HG03175 (cell line): Measurements from ENCODE around the gene KLHL29.

Experiments used
- ATAC-seq: cut with Tn5 transposase; IDR thresholded peaks from one replicate; pipeline ENCODE4 v1.9.1; 2021; ENCODE audit warnings: mild to moderate bottlenecking, moderate library complexity; ENCODE audit not compliant: unreplicated experiment

Gene KLHL29

DNA sequence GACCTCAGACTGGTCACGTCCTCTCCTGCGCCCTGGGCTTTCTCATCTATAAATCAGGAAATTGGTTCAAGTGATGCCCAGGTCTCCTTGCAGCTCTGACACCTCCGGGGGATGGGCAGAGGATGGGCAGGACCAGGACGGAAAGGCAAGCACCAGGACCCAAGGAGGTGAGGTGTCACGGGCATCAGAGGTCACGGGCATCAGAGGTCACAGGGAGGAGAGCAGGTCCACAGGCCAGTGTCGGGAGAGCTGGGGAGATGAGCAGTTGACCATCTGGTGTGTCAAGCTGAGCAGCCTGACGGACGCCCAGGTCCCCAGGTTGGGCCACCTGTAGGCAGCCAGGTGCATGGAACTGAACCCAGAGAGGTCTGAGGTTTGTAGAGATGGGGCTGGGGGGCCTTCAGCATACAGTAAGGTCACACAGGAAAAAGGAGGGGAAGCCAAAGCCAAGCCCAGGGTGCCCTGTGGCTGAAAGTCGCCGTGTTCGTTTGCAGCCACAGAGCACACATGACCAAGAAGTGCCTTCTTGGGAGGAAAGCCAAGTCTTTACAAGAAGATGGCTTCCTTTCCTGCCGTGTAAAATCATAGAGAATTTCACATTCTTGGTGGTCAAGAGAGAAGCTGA is 301.5 kb downstream of the KLHL29 start:
- ATAC-seq = no peak

DNA sequence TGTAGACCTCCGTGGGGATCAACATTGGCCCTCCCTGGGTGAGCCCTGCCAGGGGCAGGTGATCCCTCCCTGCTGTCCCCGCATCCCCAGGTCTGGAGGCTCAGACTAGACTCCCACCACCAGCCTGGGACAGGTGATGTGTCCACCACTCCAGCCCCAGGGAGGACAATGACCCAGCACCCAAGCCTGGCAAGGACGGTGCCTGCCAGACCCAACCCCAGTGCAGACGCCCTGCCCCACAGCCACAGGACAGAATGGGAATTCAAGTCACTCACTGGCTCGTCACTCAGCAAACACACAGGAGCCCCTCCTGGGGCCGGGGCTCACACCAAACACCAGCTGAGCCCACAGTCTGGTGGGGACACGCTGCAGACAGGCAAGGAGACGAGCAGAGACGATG is 302.2 kb downstream of the KLHL29 start:
- ATAC-seq = no peak

DNA sequence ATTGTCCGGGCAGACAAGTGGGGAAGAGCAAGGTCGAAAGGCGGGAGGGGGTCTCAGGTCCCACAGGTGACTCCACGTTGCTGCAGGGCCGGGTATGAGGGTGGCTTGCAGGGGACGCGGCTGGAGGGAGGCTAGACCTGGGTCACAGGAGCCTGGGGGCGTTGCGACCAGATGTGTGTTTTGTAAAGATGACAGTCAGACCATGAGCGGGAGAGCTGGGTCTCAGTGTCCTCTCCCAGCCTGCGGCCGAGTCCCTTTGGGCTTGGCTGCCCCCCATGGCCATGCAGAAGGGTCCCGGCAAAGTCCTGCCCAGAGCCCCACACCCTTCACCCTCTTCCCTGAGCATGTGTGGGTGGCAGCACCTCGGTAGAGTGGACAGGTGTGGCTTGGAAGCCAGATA is 302.7 kb downstream of the KLHL29 start:
- no peak for ATAC-seq

DNA sequence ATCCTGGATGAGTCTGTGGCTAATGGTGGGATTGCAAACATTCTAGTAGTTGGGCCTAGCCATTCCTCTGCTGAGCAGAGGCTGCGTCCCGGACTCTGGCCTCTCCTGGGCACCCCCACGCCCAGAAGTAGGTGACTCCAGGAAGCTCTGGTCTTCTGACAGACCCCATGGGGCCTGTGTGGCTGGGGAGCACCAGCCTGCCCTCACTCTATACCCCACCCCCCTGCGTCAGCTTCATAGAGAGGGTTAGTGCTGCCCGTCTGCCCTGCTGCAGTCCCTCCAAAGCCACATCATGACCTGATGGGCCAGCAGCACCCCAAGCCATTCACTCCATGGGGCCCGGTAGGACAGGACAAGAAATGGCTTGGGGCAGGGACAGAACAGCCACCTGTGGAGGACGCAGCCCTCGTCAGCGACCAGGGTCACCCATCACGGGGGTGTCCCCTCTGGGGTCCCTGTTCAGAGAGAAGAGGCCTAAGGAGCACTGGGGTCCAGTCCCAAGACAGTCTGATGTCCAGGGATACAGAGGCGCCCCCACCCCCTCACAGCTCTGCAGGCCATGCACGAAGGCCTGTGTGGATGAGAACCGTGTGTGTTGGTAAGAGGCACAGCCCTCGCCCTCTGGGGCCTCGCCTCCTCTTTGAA is 303.6 kb downstream of the KLHL29 start:
- no peak for ATAC-seq

DNA sequence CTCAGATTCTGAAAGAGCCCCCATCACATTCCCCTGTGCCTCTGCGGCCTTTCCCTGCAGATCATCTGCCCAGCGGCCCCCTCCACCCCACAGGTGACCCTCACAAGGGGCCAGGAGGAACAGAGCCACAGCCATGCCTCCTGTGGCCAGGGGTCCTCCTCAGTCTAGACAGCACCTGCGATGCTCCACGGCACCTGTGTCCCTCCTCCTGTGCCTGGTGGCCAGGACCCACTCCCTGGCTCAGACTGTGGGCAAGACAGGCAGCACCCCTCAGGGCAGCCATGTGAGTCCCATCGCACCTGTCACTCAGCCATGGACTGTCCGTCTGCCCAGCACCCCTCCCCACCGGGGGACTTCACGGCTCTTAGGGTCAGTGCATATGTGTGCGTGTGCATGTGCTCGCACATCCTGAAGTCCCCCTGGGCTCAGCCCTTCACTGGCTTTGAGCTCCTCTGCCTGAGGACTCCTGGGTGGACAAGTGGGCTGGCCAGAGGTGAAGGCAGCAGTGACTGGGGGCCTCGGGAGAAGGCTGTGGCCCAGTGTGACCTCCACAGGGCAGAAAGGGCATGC is 304.2 kb downstream of the KLHL29 start:
- ATAC-seq = no peak

DNA sequence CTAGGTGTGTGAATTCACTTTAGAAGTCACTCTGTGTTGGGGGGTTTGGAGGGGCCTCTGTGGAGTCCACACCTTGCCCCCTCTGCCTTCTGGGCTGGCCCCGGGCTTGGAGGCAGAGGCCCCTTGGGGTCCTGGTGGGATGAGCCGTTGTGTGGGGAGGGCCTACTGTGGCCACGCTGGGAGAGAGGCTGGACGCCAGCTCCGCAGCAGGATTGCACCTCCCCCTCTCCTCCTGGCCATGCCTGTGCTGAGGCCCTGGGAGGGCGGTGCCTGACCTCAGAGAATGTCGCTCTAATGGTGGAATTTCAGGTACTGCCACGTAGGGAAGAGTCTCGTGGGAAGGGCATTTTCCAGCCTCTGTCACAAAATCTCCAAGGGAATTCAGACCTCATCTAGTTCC is 304.9 kb downstream of the KLHL29 start:
- no peak for ATAC-seq

DNA sequence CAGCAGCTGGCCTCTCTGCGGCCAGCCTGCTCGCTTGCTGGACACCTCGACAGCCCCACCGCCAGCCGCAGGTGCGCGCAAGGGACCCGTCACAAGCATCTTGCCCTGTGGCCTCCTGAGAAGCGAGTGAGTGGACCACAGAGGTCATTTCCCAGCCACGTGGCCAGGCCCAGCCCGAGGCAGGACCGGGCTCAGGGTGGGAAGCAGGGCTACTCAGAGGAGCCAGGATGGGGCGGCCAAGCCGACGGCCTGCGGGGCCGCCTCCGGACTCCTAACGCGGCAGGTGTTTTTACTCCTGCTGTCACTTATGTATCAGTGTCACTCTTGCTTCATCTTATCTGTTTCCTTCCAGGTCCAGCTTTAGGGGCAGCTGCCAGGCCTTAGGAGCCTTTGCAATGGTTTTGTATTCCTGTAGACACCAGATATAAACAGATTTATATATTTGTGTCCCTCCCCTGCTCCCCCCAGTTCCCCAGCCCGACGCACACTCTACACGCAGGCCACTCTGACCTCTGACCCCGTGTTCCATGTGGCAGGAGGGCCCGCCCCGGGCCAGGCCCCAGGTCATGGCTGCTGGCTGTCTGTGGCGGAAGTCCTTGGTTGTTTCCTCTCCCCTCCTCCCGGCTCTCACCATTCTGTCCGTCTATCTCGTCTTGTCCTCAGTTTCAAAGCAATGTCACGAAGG is 305.6 kb downstream of the KLHL29 start:
- no peak for ATAC-seq

DNA sequence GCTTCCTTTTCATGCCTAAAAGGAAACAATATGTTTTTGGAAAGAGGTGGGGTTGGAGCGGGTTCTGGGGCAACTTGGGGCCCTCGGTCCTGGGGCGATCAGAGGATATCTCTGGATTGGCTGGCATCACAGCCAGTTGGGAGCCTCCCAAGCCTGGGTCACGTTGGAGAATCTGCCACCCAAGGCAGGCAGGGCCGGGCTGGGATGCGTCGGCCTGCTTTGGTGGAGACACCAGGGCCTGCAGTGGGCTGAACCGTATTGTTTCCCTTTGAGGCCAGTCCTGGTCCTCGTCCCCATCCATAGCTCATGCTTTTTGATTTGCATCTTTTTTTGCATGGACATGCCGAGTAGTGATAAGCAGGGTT is 306.1 kb downstream of the KLHL29 start:
- no peak for ATAC-seq

DNA sequence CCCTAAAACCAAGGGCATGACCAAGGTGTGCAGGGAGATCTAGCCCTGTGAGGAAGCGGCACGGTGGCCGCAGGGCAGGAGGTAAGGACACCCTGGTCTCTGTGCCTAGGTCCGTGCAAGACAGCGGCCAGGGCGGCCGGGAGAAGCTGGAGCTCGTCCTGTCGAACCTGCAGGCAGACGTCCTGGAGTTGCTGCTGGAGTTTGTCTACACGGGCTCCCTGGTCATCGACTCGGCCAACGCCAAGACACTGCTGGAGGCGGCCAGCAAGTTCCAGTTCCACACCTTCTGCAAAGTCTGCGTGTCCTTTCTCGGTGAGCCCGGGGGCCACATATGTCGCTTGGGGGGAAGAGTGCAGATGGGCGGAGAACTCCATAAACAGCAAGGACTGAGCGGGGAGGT is 306.6 kb downstream of the KLHL29 start:
- no peak for ATAC-seq

DNA sequence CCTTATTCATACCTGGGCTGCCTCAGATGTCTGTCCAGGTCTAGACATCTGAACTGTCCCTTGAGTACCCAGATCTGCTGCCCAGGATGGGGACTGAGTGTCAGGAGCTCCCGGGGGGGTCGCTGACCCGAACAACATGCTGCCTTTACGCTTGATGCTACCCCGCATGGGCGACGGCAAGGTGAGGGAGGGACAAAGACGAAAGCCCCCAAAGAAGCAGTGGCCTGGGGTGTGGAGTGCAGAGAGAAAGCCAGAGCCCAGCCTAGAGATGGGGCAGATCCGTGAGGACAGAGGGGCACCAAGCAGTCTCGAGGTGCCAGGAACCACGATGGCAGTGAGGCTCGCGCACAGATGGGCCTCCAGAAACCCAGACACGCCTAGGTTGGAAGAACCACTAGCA is 307.3 kb downstream of the KLHL29 start:
- no peak for ATAC-seq

DNA sequence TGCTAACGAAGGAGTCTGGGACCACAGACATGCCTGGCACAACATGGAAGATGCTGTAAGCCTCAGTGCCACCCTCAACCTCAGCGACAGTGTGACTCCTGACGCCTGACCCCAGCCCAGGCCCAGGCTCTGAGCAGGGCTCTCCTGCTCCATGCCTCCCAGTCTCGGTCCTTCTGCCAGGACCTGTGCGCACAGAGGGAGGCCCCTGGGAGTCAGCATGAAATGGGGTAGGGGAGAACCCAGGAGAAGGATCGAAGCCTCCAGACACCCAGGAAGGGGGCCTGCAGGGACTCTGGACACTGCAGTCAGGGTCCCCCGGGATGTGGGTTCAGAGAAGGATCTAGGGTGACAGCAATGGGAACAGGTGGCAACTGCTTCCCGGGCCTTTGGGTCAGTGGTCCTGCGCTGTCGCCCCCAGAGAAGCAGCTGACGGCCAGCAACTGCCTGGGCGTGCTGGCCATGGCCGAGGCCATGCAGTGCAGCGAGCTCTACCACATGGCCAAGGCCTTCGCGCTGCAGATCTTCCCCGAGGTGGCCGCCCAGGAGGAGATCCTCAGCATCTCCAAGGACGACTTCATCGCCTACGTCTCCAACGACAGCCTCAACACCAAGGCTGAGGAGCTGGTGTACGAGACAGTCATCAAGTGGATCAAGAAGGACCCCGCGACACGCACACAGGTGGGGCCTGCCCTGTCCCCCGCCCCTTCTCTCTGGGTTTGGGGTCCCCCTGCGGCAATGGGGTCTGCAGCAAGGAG is 308.0 kb downstream of the KLHL29 start:
- no peak for ATAC-seq

DNA sequence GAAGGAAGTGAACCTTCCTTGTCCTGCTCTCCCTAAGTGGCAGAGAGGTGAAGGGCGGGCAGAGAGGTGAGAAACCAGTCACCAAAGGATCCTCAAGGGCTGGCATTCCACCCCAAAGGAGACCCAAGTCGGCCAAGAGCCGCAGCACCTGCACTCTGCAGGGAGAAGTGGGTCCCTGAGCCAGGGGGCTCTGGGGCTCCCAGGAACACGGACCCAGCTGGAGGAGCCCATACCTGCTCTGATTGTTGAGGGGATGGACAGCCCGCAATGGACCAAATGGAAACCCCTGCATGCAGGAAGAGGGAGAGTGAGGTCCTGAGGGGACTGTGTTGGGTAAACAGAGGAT is 308.6 kb downstream of the KLHL29 start:
- no peak for ATAC-seq

DNA sequence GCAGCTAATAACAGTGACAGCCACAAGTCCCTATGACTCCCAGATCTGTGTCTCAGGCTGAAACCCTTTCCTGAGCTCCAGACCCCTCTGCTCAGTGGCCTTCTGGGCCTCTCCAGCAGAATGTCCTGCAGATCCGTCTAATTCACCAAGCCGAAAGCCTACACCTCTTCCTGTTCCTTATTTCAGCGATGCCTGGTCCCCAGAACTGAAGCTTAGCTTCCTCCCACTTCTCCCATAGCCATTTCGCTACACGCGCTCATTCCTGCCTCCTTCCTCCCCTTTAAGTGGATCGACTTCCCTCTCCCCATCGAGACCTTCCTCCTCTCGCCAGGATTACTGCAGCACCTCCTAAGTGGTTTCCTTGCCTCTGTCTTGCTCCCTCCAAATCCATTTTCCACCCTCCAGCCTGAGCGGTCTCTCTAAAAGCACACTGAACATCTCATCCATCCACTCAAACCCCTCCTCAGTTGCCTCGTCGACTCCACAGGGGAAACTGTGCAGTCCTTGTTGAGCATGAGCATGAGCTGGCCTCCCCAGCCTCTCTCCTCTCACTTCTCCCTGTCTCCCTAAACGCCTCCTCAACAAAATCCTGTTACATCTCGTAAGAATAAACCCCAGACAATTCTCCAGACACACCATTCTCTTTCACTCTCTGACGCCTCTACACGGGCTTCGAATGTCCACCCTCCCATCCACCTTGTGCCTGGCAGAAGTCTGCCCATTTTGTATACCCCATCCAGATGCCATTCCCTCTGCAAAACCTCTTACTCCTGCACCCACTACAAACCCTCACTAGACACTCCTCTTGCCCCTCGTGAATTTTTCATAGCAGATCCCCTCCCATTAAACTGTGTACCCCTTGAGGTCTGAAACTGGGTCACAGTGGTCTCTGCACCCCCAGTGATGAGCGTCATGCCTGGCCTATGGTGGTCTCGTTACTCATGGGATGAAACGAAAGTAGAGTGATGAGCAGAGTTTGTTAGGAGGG is 309.4 kb downstream of the KLHL29 start:
- ATAC-seq = no peak

DNA sequence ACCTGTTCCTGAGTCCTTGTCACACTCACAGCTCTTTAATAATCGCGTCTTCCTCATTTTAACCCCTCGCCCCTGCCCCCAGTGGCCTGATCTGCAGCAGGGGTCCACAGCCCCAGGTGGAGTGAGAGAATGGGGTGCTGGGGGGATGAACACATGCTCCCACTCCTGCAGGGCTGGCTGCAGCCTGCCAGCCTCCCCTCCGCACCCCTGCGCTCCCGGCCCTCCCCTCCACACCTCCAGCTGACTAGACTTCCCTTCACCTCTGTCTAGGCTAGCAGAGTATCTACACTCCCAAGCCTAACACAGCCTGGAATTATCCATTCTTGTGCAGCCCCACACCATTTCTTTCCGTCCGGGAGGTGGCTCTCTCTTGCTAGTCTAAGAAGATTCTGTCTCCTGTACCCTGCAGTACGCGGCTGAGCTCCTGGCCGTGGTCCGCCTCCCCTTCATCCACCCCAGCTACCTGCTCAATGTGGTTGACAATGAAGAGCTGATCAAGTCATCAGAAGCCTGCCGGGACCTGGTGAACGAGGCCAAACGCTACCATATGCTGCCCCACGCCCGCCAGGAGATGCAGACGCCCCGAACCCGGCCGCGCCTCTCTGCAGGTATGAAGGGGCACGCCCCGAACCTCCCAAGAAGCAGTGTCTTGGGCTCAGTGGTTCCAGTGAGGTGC is 310.4 kb downstream of the KLHL29 start:
- ATAC-seq = no peak

DNA sequence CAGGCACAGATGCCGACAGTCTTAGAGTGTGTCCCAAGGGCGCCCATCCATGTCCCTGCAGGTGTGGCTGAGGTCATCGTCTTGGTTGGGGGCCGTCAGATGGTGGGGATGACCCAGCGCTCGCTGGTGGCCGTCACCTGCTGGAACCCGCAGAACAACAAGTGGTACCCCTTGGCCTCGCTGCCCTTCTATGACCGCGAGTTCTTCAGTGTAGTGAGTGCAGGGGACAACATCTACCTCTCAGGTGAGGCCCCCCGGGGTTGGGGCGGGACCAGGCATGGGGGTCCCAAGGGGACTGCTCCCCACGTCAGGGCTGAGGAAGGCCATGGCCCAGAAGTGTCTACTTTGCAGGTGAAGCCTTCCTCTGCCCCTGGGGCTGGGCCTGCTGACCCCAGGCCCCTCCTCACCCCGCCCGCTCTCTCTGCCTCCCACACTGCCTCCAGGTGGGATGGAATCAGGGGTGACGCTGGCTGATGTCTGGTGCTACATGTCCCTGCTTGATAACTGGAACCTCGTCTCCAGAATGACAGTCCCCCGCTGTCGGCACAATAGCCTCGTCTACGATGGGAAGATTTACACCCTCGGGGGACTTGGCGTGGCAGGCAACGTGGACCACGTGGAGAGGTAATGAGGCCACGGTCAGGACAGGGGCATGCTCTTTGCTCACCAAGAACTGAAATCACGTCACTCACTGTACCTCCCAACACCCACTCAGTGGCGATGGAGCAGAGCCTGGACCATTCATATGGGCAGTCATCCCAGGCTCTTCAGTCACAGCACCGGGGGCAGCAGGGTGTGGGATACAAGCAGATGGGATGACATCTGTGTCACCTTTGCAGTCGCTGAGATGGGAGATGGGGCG is 311.1 kb downstream of the KLHL29 start:
- no peak for ATAC-seq

DNA sequence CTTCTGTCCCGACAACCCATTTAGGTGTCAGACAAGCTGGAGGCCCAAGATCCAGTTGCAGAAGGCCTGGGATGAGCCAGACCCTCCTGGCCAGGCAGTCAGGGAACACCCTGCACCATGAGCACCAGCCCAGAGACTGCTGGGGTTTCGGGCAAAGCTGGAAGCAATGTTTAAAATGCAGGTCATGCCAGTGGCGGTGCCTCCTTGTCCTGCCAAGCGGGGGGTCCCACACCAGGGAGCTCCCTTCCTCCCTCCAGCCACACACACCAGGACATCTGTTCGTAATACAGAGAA is 311.7 kb downstream of the KLHL29 start:
- ATAC-seq = no peak

DNA sequence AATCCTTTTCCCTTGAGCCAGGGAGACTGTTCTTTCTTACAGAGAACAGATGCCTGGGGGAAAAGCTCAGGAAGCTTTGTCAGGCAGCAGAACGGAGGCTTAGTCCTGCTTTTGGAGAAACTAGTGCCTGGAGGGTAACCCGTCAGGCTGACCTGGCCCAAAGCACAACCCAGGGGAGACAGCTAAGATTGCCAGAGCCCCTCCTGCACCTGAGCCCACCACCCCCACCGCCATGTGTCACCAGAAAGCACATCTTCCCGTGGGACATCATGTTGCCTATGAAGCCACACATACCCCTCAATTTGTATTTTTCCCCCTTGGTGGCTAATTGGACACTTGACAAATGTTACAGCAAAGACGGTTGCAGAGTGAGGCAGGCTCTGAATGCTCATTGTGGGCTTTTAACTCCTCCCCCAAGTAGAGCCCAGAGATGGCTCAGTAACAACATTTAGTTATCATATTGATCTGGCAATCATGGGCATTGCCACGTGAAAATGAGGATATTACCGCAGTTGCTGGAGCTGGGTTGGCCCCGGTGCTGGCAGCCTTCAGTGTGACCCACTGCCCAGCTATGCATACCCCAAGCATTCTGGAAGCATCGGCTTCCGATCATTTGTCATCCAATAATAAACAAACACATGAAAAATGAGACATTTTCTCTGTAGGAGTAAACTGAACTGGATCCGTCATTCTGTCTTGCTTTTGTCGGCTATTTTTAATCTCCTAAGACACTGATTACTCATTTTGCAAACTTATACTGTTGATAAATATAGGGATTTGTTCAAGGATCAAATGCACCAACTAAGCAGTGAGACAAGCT is 312.5 kb downstream of the KLHL29 start:
- ATAC-seq = no peak

DNA sequence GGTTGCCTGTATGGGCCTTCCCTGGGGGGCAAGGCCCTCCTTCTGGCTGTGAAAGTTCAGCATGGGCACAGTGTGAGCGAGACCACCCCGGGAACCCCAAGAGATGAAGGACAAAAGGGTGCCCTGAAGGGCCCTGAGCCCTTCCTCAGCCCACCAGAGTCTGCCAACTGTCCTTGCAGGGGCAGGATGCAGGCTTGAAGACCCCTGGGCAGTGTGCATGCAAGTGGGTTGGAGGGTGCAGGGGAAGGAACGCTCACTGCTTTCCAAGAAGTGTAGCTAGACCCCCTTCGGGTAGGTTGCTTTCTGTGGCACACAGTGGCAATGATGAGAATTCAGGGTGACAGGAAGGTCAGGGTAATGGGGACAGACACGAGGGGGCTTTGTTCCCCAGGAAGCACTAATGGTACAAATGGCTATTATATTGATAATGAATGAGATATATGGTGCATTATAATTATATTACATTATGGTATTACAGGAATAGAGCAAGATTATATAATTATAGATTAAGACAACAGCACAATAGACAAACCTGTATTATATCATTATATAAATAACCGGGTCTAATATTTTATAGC is 313.2 kb downstream of the KLHL29 start:
- ATAC-seq = no peak
